Transverse colon (tissue), 3 donors: ENCODE measurements around the gene TMEM132E.

Experiments
- CTCF ChIP-seq, 5 experiments: fragments of 200-600 bp in 3 of 5; fragments of 450-650 bp in 2 of 5; sonication (generic) in 3 of 5; IDR thresholded peaks; 1 replicate in 2 of 5; 2 replicates in 3 of 5; pipeline ENCODE4 v1.5.1; 2016 to 2017; ENCODE audit warnings: antibody characterized with exemption in 5 of 5, inconsistent platforms in 3 of 5, mild to moderate bottlenecking in 2 of 5, moderate library complexity in 1 of 5
- EP300 ChIP-seq: sonication (generic); formaldehyde crosslinking; IDR thresholded peaks from one replicate; pipeline ENCODE4 v1.6.1; 2017; ENCODE audit warnings: antibody characterized with exemption, low read depth
- POLR2A ChIP-seq: fragments of 450-650 bp; IDR thresholded peaks from one replicate; pipeline ENCODE4 v1.6.1; 2016; ENCODE audit warnings: antibody characterized with exemption, mild to moderate bottlenecking, moderate library complexity

GRCh38 chr17:34637548-34638525 is 58.5 kb downstream of the TMEM132E start:
- TF ChIP-seq CTCF (IDR thresholded peaks at IDR 0.05) = peak; percentile 71 to 90 (median 80)
- TF ChIP-seq EP300 = no peak
- TF ChIP-seq POLR2A = no peak
